GM21390 (cell line): ENCODE results near the gene PRDX4.
"Not testable (repeated sequence)": the region's sequence is repeated elsewhere in the genome, so short reads cannot be mapped to it uniquely, and the experiment has no call there.

Source experiments
- ATAC-seq: cut with Tn5 transposase; IDR thresholded peaks from one replicate; pipeline ENCODE4 v1.9.1; 2021; ENCODE audit not compliant: unreplicated experiment

The PRDX4 gene

DNA sequence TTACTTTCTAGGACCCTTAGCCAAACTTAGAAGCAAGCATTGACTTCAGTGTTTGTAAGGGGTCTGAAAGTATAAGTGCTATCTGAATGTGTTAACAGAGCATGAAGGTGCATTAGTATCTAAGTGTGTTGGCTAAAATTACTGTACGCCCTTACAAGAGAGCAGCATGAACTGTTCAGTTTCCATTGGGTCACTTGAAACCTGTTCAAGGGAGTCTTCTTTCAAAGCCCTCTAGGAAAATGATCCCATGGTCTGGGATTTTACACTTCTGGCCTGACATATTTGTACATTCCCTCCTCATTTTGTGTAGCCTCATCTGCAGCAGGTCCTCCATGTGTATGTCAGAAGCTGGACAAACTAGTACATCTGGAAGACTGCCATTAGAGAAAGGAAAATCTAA lies 3.2 kb downstream of the PRDX4 start:
- no peak for ATAC-seq

DNA sequence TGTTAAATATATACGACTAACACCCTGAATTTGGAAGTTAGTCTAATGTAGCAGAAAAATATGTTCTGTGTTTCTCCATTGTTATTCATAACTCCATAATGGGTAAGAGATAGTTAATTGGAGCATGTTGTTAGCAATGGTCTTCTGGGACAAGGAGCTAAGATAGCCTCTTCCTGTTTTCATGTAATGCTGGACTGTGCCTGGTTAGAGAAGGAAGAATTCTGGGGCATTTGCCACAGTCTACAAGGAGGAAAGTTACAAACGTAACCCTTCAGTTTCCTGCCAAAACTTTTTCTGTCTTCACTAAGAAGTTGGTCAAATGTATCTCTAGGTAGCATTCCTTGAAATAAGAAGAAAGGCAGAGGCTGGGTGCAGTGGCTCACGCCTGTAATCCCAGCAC lies 5.8 kb downstream of the PRDX4 start:
- no peak for ATAC-seq

DNA sequence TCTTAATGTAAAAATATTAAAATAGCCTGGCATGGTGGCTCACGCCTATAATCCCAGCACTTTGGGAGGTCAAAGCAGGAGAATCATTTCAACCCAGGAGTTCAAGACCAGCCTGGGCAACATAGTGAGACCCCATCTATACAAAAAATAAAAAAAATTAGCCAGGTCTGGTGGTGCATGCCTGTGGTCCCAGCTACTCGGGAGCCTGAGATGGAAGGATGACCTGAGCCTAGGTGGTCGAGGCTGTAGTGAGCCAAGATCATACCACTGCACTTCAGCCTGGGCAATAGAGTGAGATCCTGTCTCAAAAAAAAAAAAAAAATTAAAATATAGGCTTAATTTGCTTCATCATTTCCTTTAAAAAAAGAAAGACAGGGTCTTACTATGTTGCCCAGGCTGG lies 9.2 kb downstream of the PRDX4 start:
- ATAC-seq = not testable (repeated sequence)

DNA sequence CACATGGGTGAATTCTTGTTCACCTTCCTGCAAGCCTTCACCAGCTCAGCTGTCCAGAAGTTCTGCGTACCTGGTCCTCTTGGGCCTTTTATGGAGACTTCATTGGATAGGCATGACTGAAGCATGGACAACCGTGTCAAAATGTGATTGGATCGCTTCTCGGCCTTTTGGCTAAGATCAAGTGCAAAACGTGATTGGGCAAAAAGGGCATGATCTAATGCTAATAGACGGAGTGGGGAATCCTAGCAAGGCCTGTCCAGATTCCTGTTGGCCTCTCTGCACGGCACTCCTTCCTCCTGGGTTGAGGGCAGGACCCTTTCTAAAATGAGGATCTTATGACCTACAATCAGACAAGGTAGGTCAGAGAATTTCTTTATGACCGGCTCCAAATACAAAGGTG lies 24.9 kb downstream of the PRDX4 start:
- no peak for ATAC-seq

DNA sequence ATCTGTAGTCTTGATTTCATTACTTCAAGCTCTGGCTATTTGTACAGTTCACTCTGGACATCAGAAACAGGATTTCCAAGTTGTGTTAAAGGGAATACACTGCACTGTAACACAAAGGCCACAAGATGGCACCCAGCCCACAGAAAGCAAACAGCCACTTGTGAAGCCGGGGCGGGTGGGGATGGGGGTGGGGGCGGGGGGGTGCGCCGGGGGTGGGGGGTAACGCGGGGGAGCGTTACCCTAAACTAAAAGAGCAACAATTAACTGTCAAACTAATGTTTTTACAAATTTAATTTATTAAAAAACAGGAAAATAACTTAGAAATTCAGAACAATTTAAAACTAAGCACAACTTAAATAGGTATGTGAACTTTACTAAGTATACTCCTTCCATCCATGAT lies 27.3 kb downstream of the PRDX4 start:
- peak; percentile 58 for ATAC-seq

DNA sequence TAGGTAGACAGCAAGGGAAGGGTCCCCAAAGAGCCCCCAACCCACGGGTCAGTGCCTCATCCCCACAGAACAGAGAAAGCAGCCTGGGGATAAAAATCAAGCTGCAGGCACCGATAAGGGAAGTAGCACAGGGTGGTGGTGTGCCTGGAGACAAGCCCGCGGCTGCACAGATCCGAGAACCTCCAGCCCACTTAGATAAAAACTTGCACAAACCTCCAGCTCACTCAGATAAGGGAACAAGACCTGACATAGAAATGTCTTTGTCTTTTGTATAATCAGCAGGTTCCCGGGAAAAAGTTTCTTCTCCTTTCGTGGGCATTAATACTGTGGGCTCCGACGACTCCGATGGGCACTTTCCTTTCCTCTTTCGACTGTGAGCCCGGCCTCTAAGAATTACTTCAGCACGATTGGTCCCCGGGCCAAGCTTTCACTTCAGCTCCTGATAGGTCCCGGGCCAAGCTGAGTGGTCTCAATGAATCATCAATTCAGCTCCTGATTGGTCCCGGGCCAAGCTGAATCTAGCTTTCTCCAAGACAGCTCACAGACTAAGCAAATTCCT lies 32.4 kb downstream of the PRDX4 start:
- peak; percentile 66 for ATAC-seq

DNA sequence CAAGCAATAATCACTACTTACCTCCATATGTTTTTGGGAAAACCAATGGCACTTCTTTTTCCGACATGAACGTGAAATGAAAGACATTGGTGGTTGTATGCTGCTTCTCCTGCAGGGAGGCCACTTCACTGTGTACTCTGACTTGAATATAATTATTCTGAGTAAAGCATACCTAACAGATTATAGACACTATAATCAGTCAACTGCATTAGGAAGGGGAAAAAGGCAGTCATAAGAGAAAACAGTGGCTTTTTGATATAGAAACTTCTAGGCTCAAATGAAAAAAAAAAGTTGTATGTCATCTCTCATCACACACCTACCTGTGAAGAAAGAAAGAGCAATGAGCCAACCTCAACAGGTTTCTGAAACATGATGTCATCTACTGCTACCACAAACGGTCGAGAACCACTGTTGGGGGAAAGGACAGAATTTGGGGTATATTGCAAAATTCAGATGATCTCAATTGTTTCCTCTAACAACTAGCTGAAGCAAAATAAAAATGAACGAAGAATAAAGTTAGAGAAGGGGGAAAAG lies 37.4 kb downstream of the PRDX4 start:
- no peak for ATAC-seq

DNA sequence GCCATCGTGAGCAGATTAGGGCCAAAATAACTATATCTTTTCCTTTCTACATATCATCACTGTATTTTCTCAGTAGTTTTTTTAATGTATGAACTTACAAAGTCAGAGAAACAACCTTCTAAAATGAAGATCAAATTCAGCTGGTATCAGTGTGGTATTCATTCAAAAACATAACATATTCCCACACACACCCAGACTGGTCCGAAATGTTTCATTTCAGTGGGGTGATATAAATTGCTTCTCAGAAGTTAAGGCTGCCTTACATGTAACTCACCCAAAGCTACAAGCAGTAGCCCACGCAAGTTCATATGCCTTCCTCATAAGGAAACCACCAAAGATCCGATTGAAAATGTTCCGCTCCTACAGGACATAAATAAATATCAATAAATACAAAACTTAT lies 37.9 kb downstream of the PRDX4 start:
- no peak for ATAC-seq

DNA sequence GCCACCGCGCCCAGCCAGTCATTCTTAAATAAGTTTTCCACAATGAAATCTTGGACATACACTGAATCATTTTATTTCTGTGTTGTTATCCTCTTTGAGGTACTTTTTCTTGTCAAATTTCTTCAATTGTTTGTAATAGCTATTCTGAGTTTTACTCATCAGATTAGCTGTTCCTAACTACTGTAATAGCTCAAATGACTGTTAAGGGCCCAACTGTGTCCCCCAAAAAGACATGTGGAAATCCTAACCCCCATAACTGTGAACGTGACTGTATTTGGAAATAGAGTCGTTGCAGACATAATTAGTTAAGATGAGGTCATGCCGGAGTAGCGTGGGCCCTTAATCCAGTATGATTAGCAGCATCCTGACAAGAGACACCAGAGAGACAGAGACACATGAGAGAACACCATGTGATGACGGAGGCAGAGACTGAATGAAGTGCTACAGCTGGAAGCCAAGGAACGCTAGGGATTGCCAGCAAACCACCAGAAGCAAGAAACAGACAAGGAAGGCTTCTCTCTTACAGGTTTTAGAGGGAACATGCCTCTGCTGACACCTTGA lies 52.9 kb downstream of the PRDX4 start:
- no peak for ATAC-seq

DNA sequence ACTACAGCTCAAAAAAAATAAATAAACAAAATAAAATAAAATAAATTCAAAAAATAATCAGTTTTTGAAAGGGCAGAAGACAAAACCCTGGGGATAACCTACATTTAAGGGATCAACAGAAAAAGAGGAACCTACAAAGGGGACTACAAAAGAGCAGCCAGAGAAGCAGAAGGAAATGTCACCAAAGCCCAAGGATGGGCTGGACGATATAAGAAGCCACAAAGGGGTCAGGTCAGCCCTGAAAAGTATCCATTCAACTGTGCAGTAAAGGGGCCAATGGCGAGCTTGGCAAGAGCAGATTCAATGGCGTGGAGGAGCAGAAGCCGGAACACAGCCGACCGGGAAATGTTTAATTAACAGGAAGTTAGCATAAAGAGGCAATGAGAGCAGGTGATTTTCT lies 58.9 kb downstream of the PRDX4 start:
- ATAC-seq = no peak

DNA sequence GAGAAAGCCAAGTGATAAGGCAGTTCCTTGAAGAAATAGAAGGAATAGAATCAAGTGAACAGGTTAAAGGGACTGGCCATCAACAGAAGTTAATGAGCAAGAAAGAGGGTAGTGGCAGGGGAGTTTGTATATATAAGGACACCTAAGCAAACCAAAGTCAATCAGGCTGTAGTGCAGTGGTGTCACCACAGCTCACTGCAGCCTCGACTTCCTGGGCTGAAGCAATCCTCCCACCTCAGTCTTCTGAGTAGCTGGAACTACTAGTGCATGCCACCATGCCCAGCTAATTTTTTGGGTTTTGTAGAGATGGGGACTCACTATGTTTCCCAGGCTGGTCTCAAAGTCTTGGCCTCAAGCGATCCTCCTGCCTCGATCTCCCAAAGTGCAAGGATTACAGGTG lies 59.9 kb downstream of the PRDX4 start:
- no peak for ATAC-seq

DNA sequence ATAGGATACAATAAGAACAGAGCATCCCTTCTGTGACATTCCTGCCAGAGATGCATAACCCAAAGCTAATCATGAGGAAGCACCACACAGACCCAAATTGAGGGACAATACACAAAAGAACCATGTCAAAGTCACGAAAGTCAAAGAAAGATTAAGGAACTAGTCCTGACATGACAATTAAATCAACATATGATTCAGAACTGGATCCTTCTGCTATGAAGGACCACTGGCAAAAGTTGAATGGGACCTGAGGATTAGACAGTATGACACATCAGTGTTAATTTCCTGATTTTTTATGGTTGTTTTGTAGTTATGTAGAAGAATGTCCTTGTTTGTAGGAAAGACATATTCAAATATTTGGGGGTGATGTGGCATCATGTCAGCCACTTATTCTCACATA lies 61.9 kb downstream of the PRDX4 start:
- ATAC-seq = no peak

DNA sequence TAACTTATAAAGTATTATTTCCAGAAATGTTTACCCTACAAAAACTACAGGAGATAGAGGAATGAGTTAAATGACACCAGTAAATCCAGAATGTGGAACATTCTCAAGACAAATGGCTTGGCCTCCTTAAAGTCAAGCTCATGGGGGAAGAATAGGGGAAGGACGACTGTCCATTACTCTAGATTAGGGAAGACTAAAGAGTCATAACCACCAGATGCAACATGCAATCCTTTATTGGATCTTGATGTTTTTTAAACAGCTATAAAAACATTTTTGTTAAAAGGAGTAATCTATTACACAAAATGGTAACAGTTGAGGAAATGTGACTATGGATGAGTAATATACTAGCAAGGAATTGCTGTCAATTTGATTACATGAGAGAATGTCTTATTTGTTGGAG lies 64.7 kb downstream of the PRDX4 start:
- ATAC-seq = no peak

DNA sequence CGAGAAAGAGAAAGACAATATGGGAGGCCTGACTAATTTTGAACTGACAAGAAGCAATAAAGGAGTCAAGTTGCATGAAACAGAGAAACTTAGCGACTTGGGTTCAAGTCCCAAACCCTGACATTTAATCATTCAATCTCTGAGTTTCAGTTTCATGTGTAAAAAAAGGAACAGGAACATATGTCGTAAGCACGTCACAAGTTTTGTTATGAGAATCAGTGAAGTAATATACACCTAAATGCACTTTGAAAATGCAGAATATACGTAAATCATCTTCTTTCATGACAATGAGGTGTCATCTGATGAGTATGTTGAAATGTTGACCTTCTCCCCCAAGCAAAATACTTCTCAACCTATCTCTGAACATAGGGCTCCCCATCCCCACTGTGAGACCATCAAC lies 65.4 kb downstream of the PRDX4 start:
- ATAC-seq = peak; percentile 82
